ENCODE data around the gene FGF14. TPM values are rescaled to one million over a fixed set of nuclear protein-coding genes. Genes with fewer than 3 reads are reported as not detected.

The FGF14 gene
- total RNA-seq, 1 experiment from 2014 or later = not detected

- DNase-seq = no peak
- Histone ChIP-seq H3K9me3 (ENCODE audit: low read length) (no peaks in the 10 kb centered on the region), H2AFZ (ENCODE audit: low read length) (no peak overlapping the region), H3K27ac (ENCODE audit: low read length) (no peak overlapping the region), H3K4me2 (ENCODE audit: low read depth, low read length, poor library complexity, severe bottlenecking) (no peak overlapping the region), H3K9ac (ENCODE audit: low read length) (no peak overlapping the region), H3K9me2 (replicated peaks; ENCODE audit: insufficient read depth, low read length) (no peaks in the 10 kb centered on the region), H4K20me1 (ENCODE audit: insufficient read depth, low read depth, low read length) (no peaks in the 10 kb centered on the region), H3K27me3 (ENCODE audit: low read length) (no peaks in the 10 kb centered on the region), H3K4me1 (ENCODE audit: low read length) (no peaks in the 10 kb centered on the region), H3K79me2 (ENCODE audit: low read length) (no peaks in the 10 kb centered on the region), H3K36me3 (ENCODE audit: insufficient read depth, low read length) (no peaks in the 10 kb centered on the region), H3K4me3 (ENCODE audit: low read length) (no peak overlapping the region)
These were observed 121.5 kb downstream of the FGF14 start for GRCh38 chr13:102280366-102280765.

- Histone ChIP-seq H3K9me3 (ENCODE audit: low read length) (no peaks in the 10 kb centered on the region), H3K4me3 (ENCODE audit: low read length) (no peak overlapping the region), H3K9ac (ENCODE audit: low read length) (no peak overlapping the region), H3K4me1 (ENCODE audit: low read length) (no peaks in the 10 kb centered on the region), H3K79me2 (ENCODE audit: low read length) (no peaks in the 10 kb centered on the region), H3K27ac (ENCODE audit: low read length) (no peak overlapping the region), H3K4me2 (ENCODE audit: low read depth, low read length, poor library complexity, severe bottlenecking) (no peak overlapping the region), H2AFZ (ENCODE audit: low read length) (no peak overlapping the region), H3K27me3 (ENCODE audit: low read length) (no peaks in the 10 kb centered on the region), H3K9me2 (replicated peaks; ENCODE audit: insufficient read depth, low read length) (no peaks in the 10 kb centered on the region), H3K36me3 (ENCODE audit: insufficient read depth, low read length) (no peaks in the 10 kb centered on the region), H4K20me1 (ENCODE audit: insufficient read depth, low read depth, low read length) (no peaks in the 10 kb centered on the region)
- DNase-seq = no peak
These were observed 124.6 kb downstream of the FGF14 start for GRCh38 chr13:102277286-102277685.

- H3K27ac ChIP-seq (ENCODE audit: low read length) = no peak overlapping the region
- H3K4me1 ChIP-seq (ENCODE audit: low read length) = no peaks in the 10 kb centered on the region
These were observed 125.4 kb downstream of the FGF14 start for GRCh38 chr13:102276404-102276803.

GRCh38 chr13:102275969-102276368, 125.9 kb downstream of the FGF14 start:
- Histone ChIP-seq H3K4me2 (ENCODE audit: low read depth, low read length, poor library complexity, severe bottlenecking) (no peak overlapping the region), H3K27me3 (ENCODE audit: low read length) (no peaks in the 10 kb centered on the region), H2AFZ (ENCODE audit: low read length) (no peak overlapping the region), H3K4me1 (ENCODE audit: low read length) (no peaks in the 10 kb centered on the region), H3K4me3 (ENCODE audit: low read length) (no peak overlapping the region), H3K9ac (ENCODE audit: low read length) (no peak overlapping the region), H3K9me2 (replicated peaks; ENCODE audit: insufficient read depth, low read length) (no peaks in the 10 kb centered on the region), H3K9me3 (ENCODE audit: low read length) (no peaks in the 10 kb centered on the region), H3K79me2 (ENCODE audit: low read length) (no peaks in the 10 kb centered on the region), H3K36me3 (ENCODE audit: insufficient read depth, low read length) (no peaks in the 10 kb centered on the region), H4K20me1 (ENCODE audit: insufficient read depth, low read depth, low read length) (no peaks in the 10 kb centered on the region), H3K27ac (ENCODE audit: low read length) (no peak overlapping the region)
- no peak for DNase-seq

More at GRCh38 chr13:102276404-102276803, 125.4 kb downstream of the FGF14 start:
- no peak overlapping the region for H3K9ac ChIP-seq (ENCODE audit: low read length)
- DNase-seq = no peak
- no peaks in the 10 kb centered on the region for H4K20me1 ChIP-seq (ENCODE audit: insufficient read depth, low read depth, low read length)
- no peak overlapping the region for H2AFZ ChIP-seq (ENCODE audit: low read length)
- H3K9me3 ChIP-seq (ENCODE audit: low read length) = no peaks in the 10 kb centered on the region
- no peaks in the 10 kb centered on the region for H3K79me2 ChIP-seq (ENCODE audit: low read length)
- no peaks in the 10 kb centered on the region for H3K9me2 ChIP-seq (replicated peaks; ENCODE audit: insufficient read depth, low read length)
- no peak overlapping the region for H3K4me2 ChIP-seq (ENCODE audit: low read depth, low read length, poor library complexity, severe bottlenecking)
- no peaks in the 10 kb centered on the region for H3K27me3 ChIP-seq (ENCODE audit: low read length)
- H3K4me3 ChIP-seq (ENCODE audit: low read length) = no peak overlapping the region
- no peaks in the 10 kb centered on the region for H3K36me3 ChIP-seq (ENCODE audit: insufficient read depth, low read length)

GRCh38 chr13:102273111-102273510, 128.7 kb downstream of the FGF14 start:
- H3K9me2 ChIP-seq (replicated peaks; ENCODE audit: insufficient read depth, low read length) = no peaks in the 10 kb centered on the region
- H3K9me3 ChIP-seq (ENCODE audit: low read length) = no peaks in the 10 kb centered on the region
- no peak overlapping the region for H3K27ac ChIP-seq (ENCODE audit: low read length)
- no peaks in the 10 kb centered on the region for H3K27me3 ChIP-seq (ENCODE audit: low read length)
- no peaks in the 10 kb centered on the region for H3K4me1 ChIP-seq (ENCODE audit: low read length)
- no peaks in the 10 kb centered on the region for H3K79me2 ChIP-seq (ENCODE audit: low read length)
- H3K4me3 ChIP-seq (ENCODE audit: low read length) = no peak overlapping the region
- H3K36me3 ChIP-seq (ENCODE audit: insufficient read depth, low read length) = no peaks in the 10 kb centered on the region
- DNase-seq = no peak
- H2AFZ ChIP-seq (ENCODE audit: low read length) = no peak overlapping the region
- H3K9ac ChIP-seq (ENCODE audit: low read length) = no peak overlapping the region
- no peaks in the 10 kb centered on the region for H4K20me1 ChIP-seq (ENCODE audit: insufficient read depth, low read depth, low read length)
- H3K4me2 ChIP-seq (ENCODE audit: low read depth, low read length, poor library complexity, severe bottlenecking) = no peak overlapping the region

GRCh38 chr13:102267191-102267590, 134.7 kb downstream of the FGF14 start:
- Histone ChIP-seq H3K36me3 (ENCODE audit: insufficient read depth, low read length) (no peaks in the 10 kb centered on the region), H3K27ac (ENCODE audit: low read length) (no peak overlapping the region), H3K4me1 (ENCODE audit: low read length) (no peaks in the 10 kb centered on the region), H2AFZ (ENCODE audit: low read length) (no peak overlapping the region), H3K79me2 (ENCODE audit: low read length) (no peaks in the 10 kb centered on the region), H3K9me2 (replicated peaks; ENCODE audit: insufficient read depth, low read length) (no peaks in the 10 kb centered on the region), H3K4me2 (ENCODE audit: low read depth, low read length, poor library complexity, severe bottlenecking) (no peak overlapping the region), H3K9ac (ENCODE audit: low read length) (no peak overlapping the region), H3K9me3 (ENCODE audit: low read length) (no peaks in the 10 kb centered on the region), H4K20me1 (ENCODE audit: insufficient read depth, low read depth, low read length) (no peaks in the 10 kb centered on the region), H3K4me3 (ENCODE audit: low read length) (no peak overlapping the region), H3K27me3 (ENCODE audit: low read length) (no peaks in the 10 kb centered on the region)
- DNase-seq = no peak

GRCh38 chr13:102261809-102262208, 140.0 kb downstream of the FGF14 start:
- no peaks in the 10 kb centered on the region for H3K9me3 ChIP-seq (ENCODE audit: low read length)
- no peak overlapping the region for H3K4me3 ChIP-seq (ENCODE audit: low read length)
- H3K27me3 ChIP-seq (ENCODE audit: low read length) = no peaks in the 10 kb centered on the region
- no peaks in the 10 kb centered on the region for H4K20me1 ChIP-seq (ENCODE audit: insufficient read depth, low read depth, low read length)
- no peak overlapping the region for H3K9ac ChIP-seq (ENCODE audit: low read length)
- H3K36me3 ChIP-seq (ENCODE audit: insufficient read depth, low read length) = no peaks in the 10 kb centered on the region
- no peaks in the 10 kb centered on the region for H3K4me1 ChIP-seq (ENCODE audit: low read length)
- DNase-seq = no peak
- no peaks in the 10 kb centered on the region for H3K79me2 ChIP-seq (ENCODE audit: low read length)
- no peak overlapping the region for H2AFZ ChIP-seq (ENCODE audit: low read length)
- no peak overlapping the region for H3K27ac ChIP-seq (ENCODE audit: low read length)
- no peak overlapping the region for H3K4me2 ChIP-seq (ENCODE audit: low read depth, low read length, poor library complexity, severe bottlenecking)
- H3K9me2 ChIP-seq (replicated peaks; ENCODE audit: insufficient read depth, low read length) = no peaks in the 10 kb centered on the region

- no peaks in the 10 kb centered on the region for H3K4me1 ChIP-seq (ENCODE audit: low read length)
- no peaks in the 10 kb centered on the region for H3K27me3 ChIP-seq (ENCODE audit: low read length)
- no peak overlapping the region for H3K9ac ChIP-seq (ENCODE audit: low read length)
- H3K4me3 ChIP-seq (ENCODE audit: low read length) = no peak overlapping the region
- no peak for DNase-seq
- H3K27ac ChIP-seq (ENCODE audit: low read length) = no peak overlapping the region
- H2AFZ ChIP-seq (ENCODE audit: low read length) = no peak overlapping the region
- H3K36me3 ChIP-seq (ENCODE audit: insufficient read depth, low read length) = no peaks in the 10 kb centered on the region
- no peak overlapping the region for H3K4me2 ChIP-seq (ENCODE audit: low read depth, low read length, poor library complexity, severe bottlenecking)
- no peaks in the 10 kb centered on the region for H3K9me2 ChIP-seq (replicated peaks; ENCODE audit: insufficient read depth, low read length)
- H4K20me1 ChIP-seq (ENCODE audit: insufficient read depth, low read depth, low read length) = no peaks in the 10 kb centered on the region
- no peaks in the 10 kb centered on the region for H3K79me2 ChIP-seq (ENCODE audit: low read length)
- no peaks in the 10 kb centered on the region for H3K9me3 ChIP-seq (ENCODE audit: low read length)
These were observed 140.5 kb downstream of the FGF14 start for GRCh38 chr13:102261316-102261715.

GRCh38 chr13:102260256-102260655, 141.6 kb downstream of the FGF14 start:
- no peak overlapping the region for H3K27ac ChIP-seq (ENCODE audit: low read length)
- H3K79me2 ChIP-seq (ENCODE audit: low read length) = no peaks in the 10 kb centered on the region
- no peak overlapping the region for H3K4me2 ChIP-seq (ENCODE audit: low read depth, low read length, poor library complexity, severe bottlenecking)
- H3K4me3 ChIP-seq (ENCODE audit: low read length) = no peak overlapping the region
- no peaks in the 10 kb centered on the region for H4K20me1 ChIP-seq (ENCODE audit: insufficient read depth, low read depth, low read length)
- H3K9me2 ChIP-seq (replicated peaks; ENCODE audit: insufficient read depth, low read length) = no peaks in the 10 kb centered on the region
- no peak overlapping the region for H2AFZ ChIP-seq (ENCODE audit: low read length)
- H3K9ac ChIP-seq (ENCODE audit: low read length) = no peak overlapping the region
- no peaks in the 10 kb centered on the region for H3K4me1 ChIP-seq (ENCODE audit: low read length)
- no peaks in the 10 kb centered on the region for H3K36me3 ChIP-seq (ENCODE audit: insufficient read depth, low read length)
- no peaks in the 10 kb centered on the region for H3K27me3 ChIP-seq (ENCODE audit: low read length)
- H3K9me3 ChIP-seq (ENCODE audit: low read length) = no peaks in the 10 kb centered on the region
- DNase-seq = no peak
